HAP-1 (cell line): Measurements from ENCODE around the gene MCCC1.
A peak's percentile ranks its signal among the peaks of the same experiment; 100 is the strongest.
"Not testable (repeated sequence)": the region's sequence is repeated elsewhere in the genome, so short reads cannot be mapped to it uniquely, and the experiment has no call there.

Experiments
- DNase-seq, 2 experiments: peaks; one replicate each; pipeline ENCODE4 v3.0.0-alpha.2; 2016 to 2020; ENCODE audit warnings: low spot score in 2 of 2
- H3K27me3 ChIP-seq: fragments of 250-450 bp; sonication (Bioruptor Pico); 2 replicates; pipeline ENCODE4 v1.5.1; 2020; ENCODE audit warnings: low read depth, mild to moderate bottlenecking, moderate library complexity
- H3K36me3 ChIP-seq: fragments of 250-450 bp; sonication (Bioruptor Pico); replicated peaks from 2 replicates; pipeline ENCODE4 v1.5.1; 2020; ENCODE audit warnings: mild to moderate bottlenecking
- H3K4me1 ChIP-seq: fragments of 250-450 bp; sonication (Bioruptor Pico); 2 replicates; pipeline ENCODE4 v1.5.1; 2020; ENCODE audit warnings: mild to moderate bottlenecking
- H3K4me3 ChIP-seq: fragments of 250-450 bp; sonication (Bioruptor Pico); 2 replicates; pipeline ENCODE4 v1.5.1; 2020; ENCODE audit warnings: mild to moderate bottlenecking, moderate library complexity
- H3K9me3 ChIP-seq: fragments of 250-450 bp; sonication (Bioruptor Pico); 2 replicates; pipeline ENCODE4 v1.5.1; 2020; ENCODE audit warnings: mild to moderate bottlenecking, moderate library complexity
- in situ Hi-C: fragments of 300-500 bp; cut with MboI; formaldehyde crosslinking; loops from 3 replicates; pipeline ENCODE4 v1.14.3; 2020; ENCODE audit warnings: low sequenced_read_pairs, inconsistent platforms, mixed read lengths

MCCC1 gene

GRCh38 chr3:183117056-183117455 is 17.8 kb upstream of the MCCC1 start:
- in situ Hi-C loops, result no loop called here
- H3K4me3 ChIP-seq, result no peak overlapping the region
- H3K36me3 ChIP-seq, result no peaks in the 10 kb centered on the region
- DNase-seq, result no peak
- H3K4me1 ChIP-seq, result no peaks in the 10 kb centered on the region
- H3K27me3 ChIP-seq, result no peaks in the 10 kb centered on the region
- H3K9me3 ChIP-seq, result no peaks in the 10 kb centered on the region

- H3K27me3 ChIP-seq, result no peaks in the 10 kb centered on the region
- H3K4me1 ChIP-seq, result no peaks in the 10 kb centered on the region
- H3K9me3 ChIP-seq, result no peaks in the 10 kb centered on the region
- in situ Hi-C loops, result no loop called here
- peak; percentile 68 to 86 for DNase-seq
- H3K4me3 ChIP-seq, result peak overlapping the region; percentile 10
- H3K36me3 ChIP-seq, result no peaks in the 10 kb centered on the region
Measured at GRCh38 chr3:183116025-183116614, 16.8 kb upstream of the MCCC1 start.

GRCh38 chr3:183114384-183115178 is 15.3 kb upstream of the MCCC1 start:
- Histone ChIP-seq H3K27me3 (no peaks in the 10 kb centered on the region), H3K9me3 (no peaks in the 10 kb centered on the region), H3K4me3 (no peak overlapping the region), H3K36me3 (no peaks in the 10 kb centered on the region), H3K4me1 (no peaks in the 10 kb centered on the region)
- in situ Hi-C loops, result no loop called here
- DNase-seq, result no peak

- H3K9me3 ChIP-seq, H3K4me1 ChIP-seq, H3K27me3 ChIP-seq, DNase-seq, H3K36me3 ChIP-seq, H3K4me3 ChIP-seq, in situ Hi-C loops: not testable (repeated sequence)
Measured at GRCh38 chr3:183109847-183110246, 10.6 kb upstream of the MCCC1 start.

- no peaks in the 10 kb centered on the region for H3K4me1 ChIP-seq
- H3K27me3 ChIP-seq, result no peaks in the 10 kb centered on the region
- H3K4me3 ChIP-seq, result no peak overlapping the region
- in situ Hi-C loops, result no loop called here
- no peak for DNase-seq
- no peaks in the 10 kb centered on the region for H3K36me3 ChIP-seq
- H3K9me3 ChIP-seq, result no peaks in the 10 kb centered on the region
Measured at GRCh38 chr3:183108470-183108869, 9.2 kb upstream of the MCCC1 start.

- in situ Hi-C loops, result no loop called here
Measured at GRCh38 chr3:183108001-183108449, 8.7 kb upstream of the MCCC1 start.

GRCh38 chr3:183107372-183107771 is 8.1 kb upstream of the MCCC1 start:
- H3K36me3 ChIP-seq, H3K4me1 ChIP-seq, H3K9me3 ChIP-seq, H3K27me3 ChIP-seq, DNase-seq, in situ Hi-C loops, H3K4me3 ChIP-seq: not testable (repeated sequence)

More at GRCh38 chr3:183108001-183108449, 8.7 kb upstream of the MCCC1 start:
- H3K27me3 ChIP-seq, result no peaks in the 10 kb centered on the region
- H3K9me3 ChIP-seq, result no peaks in the 10 kb centered on the region
- H3K36me3 ChIP-seq, result no peaks in the 10 kb centered on the region
- no peaks in the 10 kb centered on the region for H3K4me1 ChIP-seq
- no peak for DNase-seq
- H3K4me3 ChIP-seq, result no peak overlapping the region

- DNase-seq, result no peak
- H3K9me3 ChIP-seq, result no peaks in the 10 kb centered on the region
- H3K36me3 ChIP-seq, result no peaks in the 10 kb centered on the region
- H3K27me3 ChIP-seq, result no peaks in the 10 kb centered on the region
- H3K4me3 ChIP-seq, result no peak overlapping the region
- in situ Hi-C loops, result no loop called here
- H3K4me1 ChIP-seq, result no peaks in the 10 kb centered on the region
Measured at GRCh38 chr3:183106635-183107034, 7.3 kb upstream of the MCCC1 start.

- H3K4me3 ChIP-seq, H3K9me3 ChIP-seq, H3K27me3 ChIP-seq, H3K4me1 ChIP-seq, H3K36me3 ChIP-seq, in situ Hi-C loops, DNase-seq: not testable (repeated sequence)
Measured at GRCh38 chr3:183103950-183104349, 4.7 kb upstream of the MCCC1 start.

GRCh38 chr3:183101040-183101439 is 1.7 kb upstream of the MCCC1 start:
- H3K4me3 ChIP-seq, in situ Hi-C loops, H3K9me3 ChIP-seq, DNase-seq, H3K36me3 ChIP-seq, H3K27me3 ChIP-seq, H3K4me1 ChIP-seq: not testable (repeated sequence)

GRCh38 chr3:183100376-183100775 is 1.1 kb upstream of the MCCC1 start:
- H3K4me1 ChIP-seq, result peaks cover 4% of the 10 kb centered on the region
- no peak for DNase-seq
- no peaks in the 10 kb centered on the region for H3K36me3 ChIP-seq
- in situ Hi-C loops, result no loop called here
- no peaks in the 10 kb centered on the region for H3K9me3 ChIP-seq
- no peak overlapping the region for H3K4me3 ChIP-seq
- no peaks in the 10 kb centered on the region for H3K27me3 ChIP-seq

- no peak for DNase-seq
- H3K4me3 ChIP-seq, result peak overlapping the region; percentile 83
- H3K36me3 ChIP-seq, result no peaks in the 10 kb centered on the region
- H3K4me1 ChIP-seq, result peaks cover 4% of the 10 kb centered on the region
- H3K27me3 ChIP-seq, result no peaks in the 10 kb centered on the region
- in situ Hi-C loops, result no loop called here
- H3K9me3 ChIP-seq, result no peaks in the 10 kb centered on the region
Measured at GRCh38 chr3:183099838-183100204, 525 bp upstream of the MCCC1 start.

- Histone ChIP-seq H3K4me3 (peak overlapping the region; percentile 83), H3K36me3 (no peaks in the 10 kb centered on the region), H3K9me3 (no peaks in the 10 kb centered on the region), H3K4me1 (peaks cover 4% of the 10 kb centered on the region), H3K27me3 (no peaks in the 10 kb centered on the region)
- no peak for DNase-seq
- in situ Hi-C loops, result no loop called here
Measured at GRCh38 chr3:183098536-183099025, 715 bp downstream of the MCCC1 start.

- no peaks in the 10 kb centered on the region for H3K27me3 ChIP-seq
- H3K4me1 ChIP-seq, result peaks cover 1% of the 10 kb centered on the region
- H3K4me3 ChIP-seq, result no peak overlapping the region
- 0 out of 2 replicates have a peak, but pooled peaks cover 2% of the 10 kb centered on the region for H3K36me3 ChIP-seq
- H3K9me3 ChIP-seq, result no peaks in the 10 kb centered on the region
- in situ Hi-C loops, result no loop called here
- DNase-seq, result no peak
Measured at GRCh38 chr3:183094711-183095110, 4.6 kb downstream of the MCCC1 start.
